ENCODE data around the gene BCHE.
"Not testable (repeated sequence)": the region's sequence is repeated elsewhere in the genome, so short reads cannot be mapped to it uniquely, and the experiment has no call there.

BCHE gene

DNA sequence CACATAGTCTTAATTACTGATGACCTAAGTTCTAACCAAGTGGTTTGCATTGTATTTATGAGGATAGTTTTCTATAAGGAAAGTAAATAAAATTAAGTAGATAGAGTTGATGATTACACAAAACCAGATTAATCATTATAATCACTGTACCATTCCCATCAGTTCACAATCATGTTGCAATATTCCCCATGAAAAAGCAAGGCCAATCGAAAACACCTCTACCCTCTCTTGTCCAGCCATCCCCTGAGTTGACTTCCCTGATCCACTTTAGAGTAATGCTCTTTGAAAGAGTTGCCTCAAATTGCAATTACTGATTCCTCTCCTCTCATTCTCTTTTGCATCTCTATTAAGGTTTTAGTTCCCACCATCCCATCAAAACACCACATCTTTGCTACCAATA is 21.0 kb downstream of the BCHE start:
- ATAC-seq: no peak

- no peak for ATAC-seq
Observed at GRCh38 chr3:165815682-165816081, 21.5 kb downstream of the BCHE start.

DNA sequence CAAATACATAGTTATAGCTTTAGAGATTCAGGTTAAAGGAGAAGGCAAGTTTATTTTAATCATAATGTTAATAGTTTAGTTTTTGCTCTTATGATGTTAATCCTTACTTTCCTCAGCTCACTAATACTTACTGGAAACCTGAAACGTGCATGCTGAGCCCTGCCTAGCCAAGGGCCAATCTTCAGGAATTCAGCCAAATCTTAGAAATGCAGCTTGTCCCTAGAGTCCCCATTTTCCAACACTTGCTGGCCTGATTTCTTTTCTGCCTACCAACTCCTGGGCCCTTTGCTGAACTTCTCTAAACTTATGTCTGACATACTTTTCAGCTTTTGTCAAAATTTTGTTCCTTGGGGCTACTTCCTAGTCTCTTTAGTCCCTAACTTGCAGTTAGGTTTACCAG is 22.8 kb downstream of the BCHE start:
- ATAC-seq: no peak

DNA sequence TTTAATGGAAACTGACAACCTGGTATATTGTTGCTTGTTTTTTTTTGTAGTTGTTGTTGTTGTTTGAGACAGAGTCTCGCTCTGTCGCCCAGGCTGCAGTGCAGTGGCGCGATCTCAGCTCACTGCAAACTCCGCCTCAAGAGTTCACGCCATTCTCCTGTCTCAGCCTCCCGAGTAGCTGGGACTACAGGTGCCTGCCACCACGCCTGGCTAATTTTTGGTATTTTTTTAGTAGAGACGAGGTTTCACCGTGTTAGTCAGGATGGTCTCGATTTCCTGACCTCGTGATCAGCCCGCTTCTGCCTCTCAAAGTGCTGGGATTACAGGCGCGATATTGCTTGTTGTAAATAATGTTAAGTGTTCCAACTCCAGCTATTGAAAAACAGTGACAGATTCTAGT is 29.3 kb downstream of the BCHE start:
- ATAC-seq: not testable (repeated sequence)

- no peak for ATAC-seq
Observed at GRCh38 chr3:165805946-165806561, 31.2 kb downstream of the BCHE start.

- no peak for ATAC-seq
Observed at GRCh38 chr3:165803471-165803870, 33.8 kb downstream of the BCHE start.

DNA sequence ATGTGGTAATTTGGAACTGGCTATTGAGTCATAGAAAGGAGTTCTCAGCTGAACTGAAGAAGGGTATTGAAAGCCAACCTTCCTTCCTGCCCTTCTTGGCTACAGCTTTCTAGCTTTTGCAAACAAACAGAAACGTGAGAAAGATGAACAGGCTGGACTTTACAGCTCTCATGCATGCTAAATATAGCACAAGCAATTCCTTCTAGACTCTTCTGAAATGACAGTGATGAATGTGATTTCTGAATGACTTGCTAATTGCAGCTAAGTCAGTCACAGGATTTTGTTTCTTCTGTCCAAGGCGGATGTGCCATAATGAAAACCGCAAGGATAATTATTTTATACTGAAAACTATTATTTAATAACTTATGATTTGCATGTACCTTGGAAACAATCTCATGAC is 36.3 kb downstream of the BCHE start:
- ATAC-seq: no peak

GRCh38 chr3:165799026-165799425 is 38.2 kb downstream of the BCHE start:
- ATAC-seq: no peak

DNA sequence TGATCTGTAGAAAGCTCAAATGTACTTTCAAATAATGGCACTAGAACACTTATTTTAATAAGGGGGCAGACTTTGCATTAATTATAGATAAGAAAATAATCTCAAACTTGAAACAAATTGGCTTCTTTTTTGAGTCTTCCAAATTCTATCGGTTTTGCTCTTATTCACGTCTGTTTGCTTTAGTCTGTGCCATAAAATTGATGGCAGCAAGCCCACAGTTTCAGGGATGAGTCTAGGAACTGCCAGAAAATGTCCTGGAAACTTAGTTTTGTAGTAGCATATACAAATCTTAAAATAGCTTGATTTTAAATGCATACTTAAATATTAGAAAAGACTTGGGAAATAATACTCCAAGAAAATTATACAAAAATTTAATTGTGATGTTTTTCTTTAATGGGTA is 39.7 kb downstream of the BCHE start:
- ATAC-seq: no peak

DNA sequence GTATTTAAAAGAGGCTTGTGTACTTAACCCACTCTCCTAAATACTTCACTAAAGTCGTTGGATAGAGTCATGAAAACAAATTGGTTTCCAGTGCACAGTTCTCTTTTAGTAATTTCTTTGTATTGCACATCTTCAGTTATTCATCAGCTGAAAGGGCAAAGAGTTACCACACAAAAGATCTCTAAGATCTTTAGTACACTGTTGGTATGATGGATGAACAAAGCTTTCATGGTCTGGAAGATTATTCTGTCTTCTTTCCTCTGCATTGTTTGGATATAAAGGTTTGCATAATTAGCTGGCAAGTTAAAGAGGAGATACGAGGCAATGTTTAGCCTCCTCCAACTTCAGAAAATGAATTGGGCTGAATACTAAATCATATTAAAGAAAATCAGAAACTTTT is 40.5 kb downstream of the BCHE start:
- no peak for ATAC-seq

DNA sequence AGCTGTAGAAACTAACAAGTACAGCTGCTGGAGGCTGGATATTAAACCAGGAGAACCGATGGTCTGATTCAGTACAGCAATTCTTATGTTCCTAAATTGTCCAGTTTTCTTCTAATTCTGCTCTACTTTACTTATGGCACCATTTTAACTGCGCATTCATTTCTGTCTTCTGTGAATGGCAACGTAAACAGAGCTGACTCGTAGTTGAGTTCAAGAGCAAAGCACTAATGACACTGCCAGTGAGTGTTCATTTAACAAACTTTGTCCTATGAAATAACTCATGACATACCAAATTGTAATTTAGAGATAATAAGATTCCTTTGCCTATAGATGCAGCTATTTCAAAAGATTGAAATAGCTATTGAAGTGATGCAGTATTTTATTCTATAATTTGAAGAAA is 48.7 kb downstream of the BCHE start:
- ATAC-seq: no peak

DNA sequence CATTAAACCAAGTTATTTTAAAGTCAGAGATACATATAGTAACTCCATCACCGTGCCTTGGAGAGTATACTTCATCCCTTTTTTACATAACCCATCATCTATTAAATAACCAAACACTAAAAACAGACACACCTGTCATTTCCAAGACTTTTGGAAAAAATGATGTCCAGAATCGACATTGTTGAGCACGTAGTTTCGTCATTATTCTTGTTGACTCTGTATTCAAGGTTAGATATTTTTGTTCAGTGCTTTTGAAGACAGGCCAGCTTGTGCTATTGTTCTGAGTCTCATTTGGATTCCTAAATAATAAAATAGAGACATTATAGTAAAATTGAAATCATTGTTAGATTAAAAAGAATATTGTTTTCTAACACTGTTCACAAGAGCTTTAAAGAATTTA is 51.2 kb downstream of the BCHE start:
- ATAC-seq: no peak

GRCh38 chr3:165784337-165784736 is 52.9 kb downstream of the BCHE start:
- ATAC-seq: no peak

DNA sequence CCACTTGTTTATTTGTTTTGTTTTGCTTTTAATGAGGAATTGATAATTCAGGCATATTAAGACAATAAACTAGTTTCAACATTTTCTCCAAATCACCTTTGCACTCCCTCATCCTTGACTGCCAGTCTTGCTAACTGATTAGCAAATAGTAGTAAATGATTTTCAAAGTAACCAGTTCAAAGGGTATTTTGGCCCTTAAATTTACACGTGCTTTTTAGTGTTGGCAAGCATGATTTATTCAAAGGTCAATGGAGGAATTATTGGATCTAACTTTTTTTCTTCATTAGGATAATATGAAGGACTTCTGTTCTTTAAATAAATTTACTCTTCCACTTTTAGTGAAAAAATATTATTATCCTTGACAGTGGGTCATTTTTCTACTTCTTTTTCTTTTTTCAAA is 53.8 kb downstream of the BCHE start:
- ATAC-seq: no peak

- no peak for ATAC-seq
Observed at GRCh38 chr3:165778891-165779290, 58.3 kb downstream of the BCHE start.

- ATAC-seq: no peak
Observed at GRCh38 chr3:165778456-165778855, 58.8 kb downstream of the BCHE start.

- no peak for ATAC-seq
Observed at GRCh38 chr3:165775824-165776223, 61.4 kb downstream of the BCHE start.

GRCh38 chr3:165770781-165771180 is 66.4 kb downstream of the BCHE start:
- no peak for ATAC-seq

DNA sequence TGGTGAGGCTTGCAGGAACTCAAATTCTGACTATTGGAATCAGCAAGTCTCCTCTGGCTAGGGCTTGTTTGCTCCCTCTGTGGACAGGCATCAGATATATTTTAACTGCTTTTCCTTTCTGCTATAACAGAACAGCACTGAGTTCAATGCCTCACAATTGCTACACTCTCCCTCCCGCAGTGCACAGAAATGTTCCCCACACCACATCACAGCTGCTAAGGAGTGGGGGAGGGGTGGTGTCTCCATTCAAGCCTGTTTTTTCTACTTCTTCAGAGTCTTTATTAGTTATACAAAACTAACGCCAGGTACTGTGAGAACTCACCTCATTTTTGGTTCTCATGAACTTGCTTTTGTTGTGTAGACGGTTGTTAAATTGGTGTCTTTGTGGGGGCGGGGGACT is 68.5 kb downstream of the BCHE start:
- no peak for ATAC-seq

GRCh38 chr3:165759041-165759440 is 78.2 kb downstream of the BCHE start:
- ATAC-seq: no peak

- no peak for ATAC-seq
Observed at GRCh38 chr3:165755571-165755970, 81.7 kb downstream of the BCHE start.

DNA sequence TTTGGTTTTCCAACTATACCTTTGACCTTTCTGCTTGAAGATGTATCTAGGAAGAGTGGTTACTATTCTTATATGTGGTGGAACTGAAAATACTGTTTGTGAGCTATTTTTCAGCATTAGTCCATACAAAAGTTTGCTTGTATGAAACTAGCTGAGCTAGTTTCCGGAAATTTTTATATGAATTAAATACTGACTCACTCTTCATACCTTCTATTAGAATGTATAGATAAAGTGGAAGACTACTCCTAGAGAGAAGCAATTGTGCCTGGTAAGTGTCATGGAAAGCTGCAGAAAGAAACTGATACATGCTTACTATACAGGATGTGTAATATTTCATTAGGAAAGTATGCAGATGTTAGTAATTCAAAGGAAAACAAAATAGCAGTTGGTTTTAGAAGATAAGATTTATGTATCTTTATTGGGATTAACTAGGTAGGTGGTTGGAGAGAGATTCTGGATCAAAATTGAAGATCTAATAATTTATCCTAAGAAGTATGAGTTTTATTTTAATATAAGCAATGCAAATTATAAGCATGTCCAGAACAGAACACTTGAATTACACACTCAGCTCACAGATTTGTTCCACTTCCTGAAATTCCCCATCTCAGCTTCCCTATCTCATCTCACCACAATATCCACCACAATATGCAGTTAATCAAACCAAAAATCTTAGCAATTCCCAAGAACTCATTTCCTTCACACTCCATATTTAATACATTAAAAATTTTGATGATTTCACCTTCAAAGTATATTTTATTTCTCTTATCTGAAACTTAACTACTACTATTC is 82.8 kb downstream of the BCHE start:
- no peak for ATAC-seq

- ATAC-seq: no peak
Observed at GRCh38 chr3:165753560-165753959, 83.7 kb downstream of the BCHE start.

DNA sequence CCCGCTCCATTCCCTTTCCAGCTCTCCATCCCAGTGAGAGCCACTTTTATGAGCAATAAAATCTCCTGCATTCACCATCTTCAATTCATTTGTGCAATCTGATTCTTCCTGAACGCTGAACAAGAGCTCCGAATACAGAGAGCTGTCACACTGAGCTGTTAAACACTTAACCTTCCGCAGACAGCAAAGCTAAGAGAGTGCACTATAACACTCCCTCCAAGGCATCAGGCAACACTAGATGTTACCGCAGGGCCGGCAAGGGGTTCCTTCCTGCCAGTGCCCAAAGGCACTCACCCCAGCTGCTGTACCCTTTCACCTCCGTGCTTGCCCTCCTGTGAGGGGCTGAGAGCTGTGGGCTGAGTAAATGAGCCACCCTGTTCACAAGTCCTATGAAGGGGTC is 85.6 kb downstream of the BCHE start:
- no peak for ATAC-seq

- no peak for ATAC-seq
Observed at GRCh38 chr3:165749821-165750220, 87.4 kb downstream of the BCHE start.

Data from activated CD4-positive, CD25-positive, alpha-beta regulatory T cell treated with anti-CD3 and anti-CD28 coated beads, Interleukin-2, amount 50 U/mL, for 24 hours (primary cell).